Keratinocyte (primary cell): ENCODE results near the gene IHH. TPM values are rescaled to one million over a fixed set of nuclear protein-coding genes. Genes with fewer than 3 reads are reported as not detected.

Source experiments
- DNase-seq: peaks from one replicate; pipeline ENCODE4 v3.0.0-alpha.2; 2011; ENCODE audit warnings: low read depth, missing footprints, low spot score
- FAIRE-seq: peaks from 2 replicates; lab custom pipeline; 2011; peaks lifted over from hg19 to GRCh38; lab: Jason Lieb, UNC
- H2AFZ ChIP-seq: 2 replicates; pipeline ENCODE4 v1.6.0; 2012; ENCODE audit warnings: low read length, control low read depth, inconsistent platforms; ENCODE audit not compliant: control insufficient read depth
- H3K27ac ChIP-seq: 2 replicates; pipeline ENCODE4 v1.5.1; 2011; ENCODE audit warnings: low read length; ENCODE audit not compliant: control insufficient read depth, insufficient read depth
- H3K27me3 ChIP-seq: 3 replicates; pipeline ENCODE4 v1.6.0; 2011; ENCODE audit warnings: low read length; ENCODE audit not compliant: control insufficient read depth, insufficient read depth; ENCODE audit errors: extremely low read depth
- H3K36me3 ChIP-seq, 2 experiments: 2 replicates in 1 of 2; 3 replicates in 1 of 2; pipeline ENCODE4 v1.5.1; 2011; ENCODE audit warnings: low read length in 2 of 2, mild to moderate bottlenecking in 1 of 2; ENCODE audit not compliant: control insufficient read depth in 2 of 2, insufficient read depth in 2 of 2; ENCODE audit errors: extremely low read depth in 1 of 2
- H3K4me1 ChIP-seq: 3 replicates; pipeline ENCODE4 v1.5.1; 2011; ENCODE audit warnings: low read length; ENCODE audit not compliant: control insufficient read depth, insufficient read depth; ENCODE audit errors: extremely low read depth
- H3K4me2 ChIP-seq: 3 replicates; pipeline ENCODE4 v1.6.0; 2011; ENCODE audit warnings: low read depth, low read length; ENCODE audit not compliant: control insufficient read depth, insufficient read depth; ENCODE audit errors: extremely low read depth
- H3K4me3 ChIP-seq, 3 experiments: fragments of 200-600 bp in 1 of 3; sonication (generic) in 1 of 3; 2 replicates in 2 of 3; 3 replicates in 1 of 3; pipeline ENCODE4 v1.5.1; 2011 to 2016; ENCODE audit warnings: low read length in 3 of 3, mild to moderate bottlenecking in 3 of 3, control low read depth in 2 of 3, inconsistent platforms in 1 of 3, low read depth in 1 of 3, mixed read lengths in 1 of 3, mixed run types in 1 of 3, moderate library complexity in 1 of 3; ENCODE audit not compliant: control insufficient read depth in 2 of 3, insufficient read depth in 2 of 3; ENCODE audit errors: extremely low read depth in 1 of 3
- H3K79me2 ChIP-seq: 2 replicates; pipeline ENCODE4 v1.6.0; 2012; ENCODE audit warnings: low read length; ENCODE audit not compliant: control insufficient read depth, insufficient read depth
- H3K9ac ChIP-seq: 3 replicates; pipeline ENCODE4 v1.6.0; 2011; ENCODE audit warnings: low read length; ENCODE audit not compliant: control insufficient read depth, insufficient read depth; ENCODE audit errors: extremely low read depth
- H3K9me1 ChIP-seq: 3 replicates; pipeline ENCODE4 v1.6.0; 2011; ENCODE audit warnings: low read length; ENCODE audit not compliant: control insufficient read depth, insufficient read depth; ENCODE audit errors: extremely low read depth
- H3K9me3 ChIP-seq: 2 replicates; pipeline ENCODE4 v1.5.1; 2012; ENCODE audit warnings: low read depth, low read length; ENCODE audit not compliant: control insufficient read depth
- H4K20me1 ChIP-seq: 3 replicates; pipeline ENCODE4 v1.6.0; 2011; ENCODE audit warnings: low read length; ENCODE audit not compliant: control insufficient read depth, insufficient read depth; ENCODE audit errors: extremely low read depth
- CTCF ChIP-seq, 3 experiments: IDR thresholded peaks in 1 of 3; conservative IDR thresholded peaks in 1 of 3; optimal IDR thresholded peaks in 1 of 3; 2 replicates in 2 of 3; 3 replicates in 1 of 3; pipeline versions ENCODE3 to v1.5.1; 2011; ENCODE audit warnings: low read length in 3 of 3, mild to moderate bottlenecking in 3 of 3, moderate library complexity in 2 of 3, control low read depth in 1 of 3, inconsistent platforms in 1 of 3; ENCODE audit not compliant: insufficient read depth in 2 of 3; ENCODE audit errors: extremely low read depth in 1 of 3
- EZH2 ChIP-seq: IDR thresholded peaks from one replicate; pipeline ENCODE4 v1.6.1; 2012; ENCODE audit warnings: inconsistent platforms, mild to moderate bottlenecking, low read length, moderate library complexity
- dilution Hi-C: fragments of 300-500 bp; cut with MboI; formaldehyde crosslinking; loops from one replicate; pipeline ENCODE4 v1.7.0; 2020; ENCODE audit warnings: low sequenced_read_pairs; ENCODE audit not compliant: extremely low pct_ligation_motif_present
- polyA plus RNA-seq, 5 experiments: library from polyadenylated mRNA; depleted of rRNA in 3 of 5; stranded (reverse) in 3 of 5; stranded (forward) in 1 of 5; unstranded in 1 of 5; fragments of >200 nt; gene quantifications; 1 replicate in 1 of 5; 2 replicates in 3 of 5; 3 replicates in 1 of 5; pipeline versions ENCODE4 v1.2.1 to v1.2.3, GENCODE V29; 2011 to 2012; ENCODE audit warnings: missing spikeins in 2 of 5, low read depth in 1 of 5, low replicate concordance in 1 of 5

IHH gene
- polyA plus RNA-seq, 1 donor (not counting 4 experiments of a cell fraction or from before 2014, with no cell fraction given) = not detected

GRCh38 chr2:219024059-219024458 lies 36.7 kb downstream of the IHH start:
- H3K79me2 ChIP-seq = no peaks in the 10 kb centered on the region
- H3K9me1 ChIP-seq = no peaks in the 10 kb centered on the region
- dilution Hi-C loops = no loop called here
- no peaks in the 10 kb centered on the region for H3K36me3 ChIP-seq
- no peak for TF ChIP-seq EZH2
- TF ChIP-seq CTCF (optimal IDR thresholded peaks at IDR 0.05 in 1 of 3, IDR thresholded peaks at IDR 0.05 in 1 of 3, conservative IDR thresholded peaks at IDR 0.05 in 1 of 3; ENCODE audit: extremely low read depth in 1 of 3, insufficient read depth in 2 of 3, low read length in 3 of 3) = no peak
- no peak overlapping the region for H3K4me2 ChIP-seq
- no peak for FAIRE-seq
- H4K20me1 ChIP-seq = no peaks in the 10 kb centered on the region
- H3K27me3 ChIP-seq = peaks cover 26% of the 10 kb centered on the region
- no peak overlapping the region for H2AFZ ChIP-seq
- no peak overlapping the region for H3K4me3 ChIP-seq
- H3K27ac ChIP-seq = no peak overlapping the region
- no peak for DNase-seq
- no peaks in the 10 kb centered on the region for H3K4me1 ChIP-seq
- no peak overlapping the region for H3K9ac ChIP-seq
- no peaks in the 10 kb centered on the region for H3K9me3 ChIP-seq

- no peak overlapping the region for H3K9ac ChIP-seq
- dilution Hi-C loops = no loop called here
- TF ChIP-seq CTCF (optimal IDR thresholded peaks at IDR 0.05 in 1 of 3, IDR thresholded peaks at IDR 0.05 in 1 of 3, conservative IDR thresholded peaks at IDR 0.05 in 1 of 3; ENCODE audit: extremely low read depth in 1 of 3, insufficient read depth in 2 of 3, low read length in 3 of 3) (no peak), EZH2 (no peak)
- peaks cover 27% of the 10 kb centered on the region for H3K27me3 ChIP-seq
- H4K20me1 ChIP-seq = no peaks in the 10 kb centered on the region
- no peaks in the 10 kb centered on the region for H3K79me2 ChIP-seq
- H3K27ac ChIP-seq = no peak overlapping the region
- H3K4me3 ChIP-seq = no peak overlapping the region
- no peaks in the 10 kb centered on the region for H3K36me3 ChIP-seq
- FAIRE-seq (no peak), DNase-seq (no peak)
- H3K4me2 ChIP-seq = no peak overlapping the region
- no peaks in the 10 kb centered on the region for H3K9me1 ChIP-seq
- H2AFZ ChIP-seq = no peak overlapping the region
- H3K4me1 ChIP-seq = no peaks in the 10 kb centered on the region
- no peaks in the 10 kb centered on the region for H3K9me3 ChIP-seq
These were observed 37.6 kb downstream of the IHH start for GRCh38 chr2:219023045-219023605.
